ENCODE results near the gene GALP. TPM values are rescaled to one million over a fixed set of nuclear protein-coding genes. Genes with fewer than 3 reads are reported as not detected.

The GALP gene
- total RNA-seq, 2 experiments from 2014 or later = not detected

DNA sequence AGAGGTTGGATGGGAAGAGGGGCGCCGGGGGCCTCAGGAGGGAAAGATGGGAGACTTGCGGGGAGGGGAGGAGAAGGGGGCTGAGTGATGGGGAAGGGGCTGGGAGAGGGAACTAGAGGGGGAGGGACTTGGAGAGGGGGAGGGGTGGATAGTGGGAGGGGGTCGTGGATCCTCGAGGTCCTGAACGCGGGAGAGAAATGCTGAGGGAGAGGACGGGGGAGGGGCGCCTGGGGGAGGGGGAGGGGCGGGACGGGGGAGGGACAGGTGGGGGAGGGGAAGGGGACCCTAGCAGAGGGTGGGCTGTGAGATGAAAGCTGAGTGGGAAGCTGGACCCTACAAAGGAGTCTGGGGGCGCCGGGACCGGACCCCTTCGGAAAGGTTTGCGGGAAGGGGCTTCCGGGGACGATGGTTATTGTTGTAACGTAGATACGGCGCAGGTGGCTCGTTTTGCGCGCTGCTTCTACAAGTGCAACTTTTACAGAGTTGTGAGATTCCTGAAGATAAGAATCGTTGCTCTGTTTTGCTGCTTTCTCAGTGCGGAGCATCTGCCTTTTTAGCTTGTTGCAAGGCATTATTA, 34.3 kb upstream of the GALP start:
- Histone ChIP-seq H3K27me3 (ENCODE audit: control insufficient read depth in 1 of 2, insufficient read depth in 2 of 2, low read length in 2 of 2) (no peaks in the 10 kb centered on the region), H3K36me3 (ENCODE audit: insufficient read depth, low read length) (peaks cover 9% of the 10 kb centered on the region), H3K27ac (ENCODE audit: low read depth in 1 of 2, low read length in 2 of 2) (peak overlapping the region in 1 of 2 donors; percentile 74), H3K4me3 (ENCODE audit: low read length) (peak overlapping the region; percentile 70), H3K4me1 (ENCODE audit: insufficient read depth, low read length) (peaks cover 35% of the 10 kb centered on the region), H3K9me3 (ENCODE audit: control insufficient read depth in 1 of 2, insufficient read depth in 1 of 2, low read length in 2 of 2) (no peaks in the 10 kb centered on the region)
- POLR2A ChIA-PET = interaction anchor here (1.3 to 3.0 kb wide), 5 partner anchors 17 to 173 kb away, joined by 3 to 37 read pairs (median 11); partner anchors contain the start of genes ZNF787 and ZSCAN5A
- Mint-ChIP-seq H3K4me1 (ENCODE audit: low read depth) (peaks cover 37% of the 10 kb centered on the region), H3K27ac (peak overlapping the region; percentile 85), H3K4me3 (peak overlapping the region; percentile 80), H3K27me3 (no peaks in the 10 kb centered on the region), H3K36me3 (ENCODE audit: low read depth) (peaks cover 11% of the 10 kb centered on the region), H3K9me3 (no peaks in the 10 kb centered on the region)
- ATAC-seq (ENCODE audit: poor library complexity) (no peak), DNase-seq (peak in 11 of 14 experiments; percentile 15 to 70 (median 37))
- TF ChIP-seq, protein P1, sequence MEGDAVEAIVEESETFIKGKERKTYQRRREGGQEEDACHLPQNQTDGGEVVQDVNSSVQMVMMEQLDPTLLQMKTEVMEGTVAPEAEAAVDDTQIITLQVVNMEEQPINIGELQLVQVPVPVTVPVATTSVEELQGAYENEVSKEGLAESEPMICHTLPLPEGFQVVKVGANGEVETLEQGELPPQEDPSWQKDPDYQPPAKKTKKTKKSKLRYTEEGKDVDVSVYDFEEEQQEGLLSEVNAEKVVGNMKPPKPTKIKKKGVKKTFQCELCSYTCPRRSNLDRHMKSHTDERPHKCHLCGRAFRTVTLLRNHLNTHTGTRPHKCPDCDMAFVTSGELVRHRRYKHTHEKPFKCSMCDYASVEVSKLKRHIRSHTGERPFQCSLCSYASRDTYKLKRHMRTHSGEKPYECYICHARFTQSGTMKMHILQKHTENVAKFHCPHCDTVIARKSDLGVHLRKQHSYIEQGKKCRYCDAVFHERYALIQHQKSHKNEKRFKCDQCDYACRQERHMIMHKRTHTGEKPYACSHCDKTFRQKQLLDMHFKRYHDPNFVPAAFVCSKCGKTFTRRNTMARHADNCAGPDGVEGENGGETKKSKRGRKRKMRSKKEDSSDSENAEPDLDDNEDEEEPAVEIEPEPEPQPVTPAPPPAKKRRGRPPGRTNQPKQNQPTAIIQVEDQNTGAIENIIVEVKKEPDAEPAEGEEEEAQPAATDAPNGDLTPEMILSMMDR (IDR thresholded peaks at IDR 0.05) = no peak
- intact Hi-C loops (cut with DNase I, micrococcal nuclease) = loop anchor here (1.0 to 10.0 kb wide), 5 partner anchors 20 to 453 kb away; partner anchors contain the start of genes ZNF787 (in 2 of the 2), ZSCAN5A (in 2 of the 2) and ZNF71 (in 1 of the 2)
- CTCF ChIA-PET = interaction anchor here (0.6 to 1.2 kb wide), 2 partner anchors 30 to 36 kb away, joined by 3 read pairs; no protein-coding TSS in a partner anchor

GRCh38 chr19:56142087-56142787, 33.6 kb upstream of the GALP start:
- Histone ChIP-seq H3K9me3 (ENCODE audit: control insufficient read depth in 1 of 2, insufficient read depth in 1 of 2, low read length in 2 of 2) (no peaks in the 10 kb centered on the region), H3K27ac (ENCODE audit: low read depth in 1 of 2, low read length in 2 of 2) (peak overlapping the region in 1 of 2 donors; percentile 14), H3K4me1 (ENCODE audit: insufficient read depth, low read length) (peaks cover 35% of the 10 kb centered on the region), H3K4me3 (ENCODE audit: low read length) (peak overlapping the region; percentile 70), H3K27me3 (ENCODE audit: control insufficient read depth in 1 of 2, insufficient read depth in 2 of 2, low read length in 2 of 2) (no peaks in the 10 kb centered on the region), H3K36me3 (ENCODE audit: insufficient read depth, low read length) (peaks cover 11% of the 10 kb centered on the region)
- no peak for ATAC-seq (ENCODE audit: poor library complexity)
- no peak for DNase-seq
- peaks cover 11% of the 10 kb centered on the region for H3K36me3 Mint-ChIP-seq (ENCODE audit: low read depth)
- peak overlapping the region; percentile 85 for H3K27ac Mint-ChIP-seq
- intact Hi-C loops (cut with DNase I, micrococcal nuclease) = loop anchor here in 1 of 2 experiments (5.0 to 10.0 kb wide), 2 partner anchors 35 to 453 kb away; partner anchors contain the start of gene ZNF71
- peak overlapping the region; percentile 80 for H3K4me3 Mint-ChIP-seq
- CTCF ChIA-PET = interaction anchor here (0.6 kb wide), 1 partner anchor 29 kb away, joined by 3 read pairs; no protein-coding TSS in a partner anchor
- TF ChIP-seq, protein P1 (IDR thresholded peaks at IDR 0.05) = no peak
- H3K4me1 Mint-ChIP-seq (ENCODE audit: low read depth) = peaks cover 37% of the 10 kb centered on the region
- H3K27me3 Mint-ChIP-seq = no peaks in the 10 kb centered on the region
- POLR2A ChIA-PET = interaction anchor here (1.3 to 3.0 kb wide), 4 partner anchors 17 to 57 kb away, joined by 3 to 37 read pairs (median 11); partner anchors contain the start of gene ZNF787
- no peaks in the 10 kb centered on the region for H3K9me3 Mint-ChIP-seq

DNA sequence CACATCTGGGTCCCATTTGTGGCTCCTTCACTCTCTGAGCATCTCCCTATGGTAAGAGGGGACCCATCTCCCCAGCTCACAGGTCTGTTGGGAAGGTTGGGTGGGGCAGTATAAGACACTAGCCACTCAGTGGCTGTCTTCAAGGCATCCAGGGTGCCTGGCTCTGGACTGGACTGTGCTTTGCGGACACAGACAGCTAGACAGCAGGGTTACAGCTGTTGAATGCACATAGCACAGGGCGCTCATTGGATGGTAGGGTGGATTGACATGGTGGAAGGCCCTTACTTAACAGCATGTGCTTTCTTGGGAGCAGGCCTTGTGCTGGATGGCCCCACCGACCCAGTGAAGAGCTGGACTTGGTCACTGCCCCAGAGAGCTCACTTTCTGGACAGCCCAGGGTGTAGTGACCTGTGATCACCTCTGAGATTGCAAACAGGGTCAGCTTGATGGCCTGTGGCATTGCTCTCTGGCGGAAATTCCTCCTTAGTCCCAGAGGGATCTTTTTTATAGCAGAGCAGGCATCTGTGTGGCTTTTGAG, 32.8 kb upstream of the GALP start:
- intact Hi-C loops (cut with DNase I, micrococcal nuclease) = loop anchor here in 1 of 2 experiments (5.0 to 10.0 kb wide), 2 partner anchors 36 to 452 kb away; partner anchors contain the start of gene ZNF71
- H3K9me3 ChIP-seq (ENCODE audit: control insufficient read depth in 1 of 2, insufficient read depth in 1 of 2, low read length in 2 of 2) = no peaks in the 10 kb centered on the region
- ChIA-PET CTCF (no interaction called here), POLR2A (no interaction called here)
- DNase-seq = no peak
- Mint-ChIP-seq H3K27ac (peak overlapping the region; percentile 85), H3K36me3 (ENCODE audit: low read depth) (peaks cover 16% of the 10 kb centered on the region), H3K27me3 (no peaks in the 10 kb centered on the region), H3K4me1 (ENCODE audit: low read depth) (peaks cover 37% of the 10 kb centered on the region), H3K4me3 (peak overlapping the region; percentile 40), H3K9me3 (no peaks in the 10 kb centered on the region)
- no peaks in the 10 kb centered on the region for H3K27me3 ChIP-seq (ENCODE audit: control insufficient read depth in 1 of 2, insufficient read depth in 2 of 2, low read length in 2 of 2)
- TF ChIP-seq, protein P1 (IDR thresholded peaks at IDR 0.05) = no peak
- H3K36me3 ChIP-seq (ENCODE audit: insufficient read depth, low read length) = peaks cover 19% of the 10 kb centered on the region
- H3K4me3 ChIP-seq (ENCODE audit: low read length) = no peak overlapping the region
- no peak overlapping the region for H3K27ac ChIP-seq (ENCODE audit: low read depth in 1 of 2, low read length in 2 of 2)
- no peak for ATAC-seq (ENCODE audit: poor library complexity)
- peaks cover 35% of the 10 kb centered on the region for H3K4me1 ChIP-seq (ENCODE audit: insufficient read depth, low read length)
